SK-N-SH (cell line): ENCODE data around the gene ACD. TPM values are rescaled to one million over a fixed set of nuclear protein-coding genes. Genes with fewer than 3 reads are reported as not detected.

Source experiments
- CTCF ChIA-PET: fragments of 300-600, 350-600 bp; formaldehyde crosslinking; extraction: SDS; loops from one replicate; lab custom pipeline; 2021; lab: Yijun Ruan, JAX
- POLR2A ChIA-PET: fragments of 350-600 bp; sonication (Branson Sonifier 250); formaldehyde crosslinking; extraction: SDS; loops from one replicate; lab custom pipeline; 2020; ENCODE audit warnings: antibody characterized with exemption, inconsistent platforms; lab: Yijun Ruan, JAX
- DNase-seq: peaks from one replicate; pipeline ENCODE4 v3.0.0; 2012
- H2AFZ ChIP-seq: fragments of 200-600 bp; sonication (generic); 2 replicates; pipeline ENCODE4 v1.8.1; 2016; ENCODE audit warnings: antibody characterized with exemption, mild to moderate bottlenecking, low read depth
- H3F3A ChIP-seq: fragments of 200-600 bp; sonication (generic); replicated peaks from 2 replicates; pipeline ENCODE3; 2016; ENCODE audit warnings: antibody characterized with exemption, mild to moderate bottlenecking; ENCODE audit not compliant: insufficient read depth
- H3K27ac ChIP-seq, 2 experiments: fragments of 200-500 bp in 1 of 2; fragments of 200-600 bp in 1 of 2; sonication (Bioruptor generic) in 1 of 2; sonication (generic), shearing (Covaris generic) in 1 of 2; 2 replicates each; pipeline versions ENCODE4 v1.5.1 to v1.6.1; 2014 to 2016; ENCODE audit warnings: low read depth in 2 of 2, inconsistent platforms in 1 of 2, low read length in 1 of 2, mild to moderate bottlenecking in 1 of 2, mixed read lengths in 1 of 2
- H3K27me3 ChIP-seq: fragments of 200-600 bp; sonication (generic), shearing (Covaris generic); 2 replicates; pipeline ENCODE4 v1.6.1; 2016; ENCODE audit warnings: mixed run types; ENCODE audit not compliant: insufficient read depth
- H3K36me3 ChIP-seq, 2 experiments: fragments of 200-500 bp in 1 of 2; fragments of 200-600 bp in 1 of 2; sonication (Bioruptor generic) in 1 of 2; sonication (generic) in 1 of 2; replicated peaks in 1 of 2; 2 replicates each; pipeline versions ENCODE3 to v1.5.1; 2014 to 2016; ENCODE audit warnings: low read length in 1 of 2, mild to moderate bottlenecking in 1 of 2; ENCODE audit not compliant: insufficient read depth in 2 of 2, control insufficient read depth in 1 of 2
- H3K4me1 ChIP-seq, 2 experiments: fragments of 200-500 bp in 1 of 2; fragments of 200-600 bp in 1 of 2; sonication (Bioruptor generic) in 1 of 2; sonication (generic), shearing (Covaris generic) in 1 of 2; 2 replicates each; pipeline versions ENCODE4 v1.5.1 to v1.6.1; 2014 to 2016; ENCODE audit warnings: low read depth in 1 of 2, low read length in 1 of 2, mixed run types in 1 of 2; ENCODE audit not compliant: insufficient read depth in 2 of 2, control insufficient read depth in 1 of 2
- H3K4me2 ChIP-seq: fragments of 200-600 bp; sonication (generic), shearing (Covaris generic); 2 replicates; pipeline ENCODE4 v1.6.1; 2017; ENCODE audit warnings: mixed run types
- H3K4me3 ChIP-seq, 2 experiments: fragments of 200-500 bp in 1 of 2; fragments of 200-600 bp in 1 of 2; sonication (Bioruptor generic) in 1 of 2; sonication (generic), shearing (Covaris generic) in 1 of 2; 2 replicates each; pipeline versions ENCODE4 v1.5.1 to v1.8.1; 2014 to 2016; ENCODE audit warnings: low read depth in 2 of 2, inconsistent platforms in 1 of 2, low read length in 1 of 2, mild to moderate bottlenecking in 1 of 2, mixed read lengths in 1 of 2, moderate library complexity in 1 of 2
- H3K79me2 ChIP-seq: fragments of 200-600 bp; sonication (generic); 2 replicates; pipeline ENCODE4 v1.8.1; 2017; ENCODE audit warnings: mild to moderate bottlenecking; ENCODE audit not compliant: insufficient read depth
- H3K9ac ChIP-seq: fragments of 200-600 bp; sonication (generic); 2 replicates; pipeline ENCODE4 v1.6.1; 2017; ENCODE audit warnings: mixed run types
- H3K9me2 ChIP-seq: fragments of 200-600 bp; sonication (generic); 2 replicates; pipeline ENCODE4 v1.6.1; 2017; ENCODE audit warnings: mixed run types
- H3K9me3 ChIP-seq: fragments of 200-600 bp; sonication (generic); 2 replicates; pipeline ENCODE4 v1.6.1; 2017; ENCODE audit warnings: mixed run types, mild to moderate bottlenecking, moderate library complexity
- H4K20me1 ChIP-seq: fragments of 200-600 bp; sonication (generic); 2 replicates; pipeline ENCODE4 v1.6.1; 2017; ENCODE audit warnings: mild to moderate bottlenecking, mixed run types; ENCODE audit not compliant: insufficient read depth
- CHD2 ChIP-seq: fragments of 150-350 bp; IDR thresholded peaks from 2 replicates; pipeline ENCODE4 v1.6.1; 2018; ENCODE audit warnings: low read length; ENCODE audit not compliant: partially characterized antibody
- FOXJ3 ChIP-seq: sonication (generic); formaldehyde crosslinking; IDR thresholded peaks from 2 replicates; pipeline ENCODE4 v1.5.1; 2020; ENCODE audit warnings: mild to moderate bottlenecking, missing genetic modification reagents
- MAX ChIP-seq: IDR thresholded peaks from 2 replicates; pipeline ENCODE4 v1.4.0; 2012; ENCODE audit warnings: low read depth
- NFIC ChIP-seq: IDR thresholded peaks from 2 replicates; pipeline ENCODE4 v1.4.0; 2012; ENCODE audit warnings: borderline replicate concordance
- RAD21 ChIP-seq: IDR thresholded peaks from 2 replicates; pipeline ENCODE4 v1.6.1; 2012; ENCODE audit warnings: mild to moderate bottlenecking, low read length
- RCOR1 ChIP-seq: fragments of 150-350 bp; IDR thresholded peaks from 2 replicates; pipeline ENCODE4 v1.6.1; 2017; ENCODE audit warnings: antibody characterized with exemption, low read length
- RFX5 ChIP-seq: IDR thresholded peaks from 2 replicates; pipeline ENCODE4 v1.6.1; 2012; ENCODE audit warnings: mild to moderate bottlenecking, improper control_type of control experiment, low read length
- SMC3 ChIP-seq: IDR thresholded peaks from 2 replicates; pipeline ENCODE4 v1.6.1; 2012; ENCODE audit warnings: low read depth, low read length, improper control_type of control experiment
- TAF1 ChIP-seq: IDR thresholded peaks from 2 replicates; pipeline ENCODE4 v1.6.1; 2012; ENCODE audit warnings: low read depth, mild to moderate bottlenecking, low read length, moderate library complexity, borderline replicate concordance
- YY1 ChIP-seq: IDR thresholded peaks from 2 replicates; pipeline ENCODE4 v1.4.0; 2012; ENCODE audit warnings: low read depth, mild to moderate bottlenecking
- ZBTB33 ChIP-seq: IDR thresholded peaks from 2 replicates; pipeline ENCODE4 v1.4.0; 2012; ENCODE audit warnings: low read depth, borderline replicate concordance
- WGBS: methylation state at CpG from one replicate; pipeline ENCODE4 v1.1.6; 2017; ENCODE audit warnings: low lambda C conversion rate; 5-methylcytosine and 5-hydroxymethylcytosine counted together
- polyA plus RNA-seq, 3 experiments: library from polyadenylated mRNA; depleted of rRNA; stranded (reverse); fragments of >200 nt; gene quantifications; 2 replicates each; pipeline ENCODE4 v1.2.3, GENCODE V29; 2012

ACD gene
- polyA plus RNA-seq, 1 of the 3 experiments (the other 2 are of a cell fraction), result 37.8 TPM

GRCh38 chr16:67608364-67608763, 51.7 kb downstream of the ACD start:
- Histone ChIP-seq H4K20me1 (peaks cover 7% of the 10 kb centered on the region), H3K4me3 (no peak overlapping the region), H3K27me3 (no peaks in the 10 kb centered on the region), H2AFZ (no peak overlapping the region), H3K4me2 (no peak overlapping the region), H3K36me3 (peaks cover 22 to 26% of the 10 kb centered on the region in 2 experiments), H3K4me1 (no peaks in the 10 kb centered on the region), H3K27ac (no peak overlapping the region), H3F3A (peaks cover 4% of the 10 kb centered on the region), H3K9ac (no peak overlapping the region), H3K9me2 (no peaks in the 10 kb centered on the region), H3K79me2 (peaks cover 81% of the 10 kb centered on the region), H3K9me3 (no peaks in the 10 kb centered on the region)
- ChIA-PET POLR2A (no interaction called here), CTCF (interaction anchor here (1.2 kb wide), 1 partner anchor 37 kb away, joined by 3 read pairs; the partner anchor contains the start of gene CARMIL2)
- DNase-seq, result no peak
- no peak for TF ChIP-seq RFX5
- no peak for TF ChIP-seq RCOR1
- TF ChIP-seq FOXJ3 (CRISPR knock-in tag), result no peak
- no peak for TF ChIP-seq CHD2
- TF ChIP-seq SMC3, result no peak
- TF ChIP-seq RAD21, result no peak
- no peak for TF ChIP-seq NFIC
- no peak for TF ChIP-seq ZBTB33
- no peak for TF ChIP-seq YY1
- no peak for TF ChIP-seq MAX
- TF ChIP-seq TAF1, result no peak
- 94% methylated on average over 3 of the region's 3 CpGs for whole genome bisulfite sequencing

Other genes starting within 250 kb of the ACD start
- gene ZDHHC1, start 243.8 kb downstream of the ACD start, polyA plus RNA-seq (2012; rRNA removed), result 14.2 and 15.8 TPM in 2 replicates
- gene HSD11B2, start 229.1 kb downstream of the ACD start, polyA plus RNA-seq (2012; rRNA removed), result 0.19 and 0.23 TPM in 2 replicates
- 111 and 135 TPM in 2 replicates for gene ATP6V0D1, start 179.1 kb downstream of the ACD start, polyA plus RNA-seq (2012; rRNA removed)
- not detected in 2 replicates for gene AGRP, start 176.7 kb downstream of the ACD start, polyA plus RNA-seq (2012; rRNA removed)
- gene RIPOR1, start 131.4 kb downstream of the ACD start, polyA plus RNA-seq (2012; rRNA removed), result 12.1 and 24.7 TPM in 2 replicates
- 18.8 and 19.6 TPM in 2 replicates for gene CTCF, start 97.7 kb downstream of the ACD start, polyA plus RNA-seq (2012; rRNA removed)
- 4.4 and 4.9 TPM in 2 replicates for gene CARMIL2, start 15.1 kb downstream of the ACD start, polyA plus RNA-seq (2012; rRNA removed)
- 5.7 and 9.0 TPM in 2 replicates for gene PARD6A, start 700 bp upstream of the ACD start, polyA plus RNA-seq (2012; rRNA removed)
- 19.5 and 21.0 TPM in 2 replicates for gene ENKD1, start 6.5 kb upstream of the ACD start, polyA plus RNA-seq (2012; rRNA removed)
- 4.3 and 5.1 TPM in 2 replicates for gene C16orf86, start 6.6 kb upstream of the ACD start, polyA plus RNA-seq (2012; rRNA removed)
- 19.0 and 19.3 TPM in 2 replicates for gene GFOD2, start 59.1 kb upstream of the ACD start, polyA plus RNA-seq (2012; rRNA removed)
- gene RANBP10, start 146.3 kb upstream of the ACD start, polyA plus RNA-seq (2012; rRNA removed), result 11.9 and 12.1 TPM in 2 replicates
- 4.4 and 6.8 TPM in 2 replicates for gene TSNAXIP1, start 146.6 kb upstream of the ACD start, polyA plus RNA-seq (2012; rRNA removed)
- 32.3 and 34.8 TPM in 2 replicates for gene THAP11, start 182.1 kb upstream of the ACD start, polyA plus RNA-seq (2012; rRNA removed)
- gene NUTF2, start 186.7 kb upstream of the ACD start, polyA plus RNA-seq (2012; rRNA removed), result 287 and 449 TPM in 2 replicates
- gene CENPT, start 187.4 kb upstream of the ACD start, polyA plus RNA-seq (2012; rRNA removed), result 48.6 and 57.6 TPM in 2 replicates
- gene EDC4, start 212.8 kb upstream of the ACD start, polyA plus RNA-seq (2012; rRNA removed), result 38.0 and 45.1 TPM in 2 replicates
- 0.41 and 0.45 TPM in 2 replicates for gene NRN1L, start 224.6 kb upstream of the ACD start, polyA plus RNA-seq (2012; rRNA removed)
- 30.1 and 31.4 TPM in 2 replicates for gene PSKH1, start 233.0 kb upstream of the ACD start, polyA plus RNA-seq (2012; rRNA removed)